ENCODE results near the gene EXT2. TPM values are rescaled to one million over a fixed set of nuclear protein-coding genes. Genes with fewer than 3 reads are reported as not detected.

Gene EXT2
- total RNA-seq, 1 experiment from 2014 or later: 42.9 TPM

GRCh38 chr11:44288133-44288526 lies 192.7 kb downstream of the EXT2 start:
- no peak overlapping the region for H3K18ac ChIP-seq (ENCODE audit: insufficient read length, low read depth, low read length)
- no peak overlapping the region for H3K23ac ChIP-seq (ENCODE audit: insufficient read length, low read depth, low read length)
- H3K4me3 Mint-ChIP-seq: no peak overlapping the region
- no peak overlapping the region for H2BK5ac ChIP-seq (ENCODE audit: insufficient read length, low read length)
- H2BK12ac ChIP-seq (ENCODE audit: insufficient read length, low read depth, low read length): no peak overlapping the region
- peaks cover 16% of the 10 kb centered on the region for H3K27me3 Mint-ChIP-seq (ENCODE audit: low read depth)
- H3K4me1 ChIP-seq (ENCODE audit: insufficient read depth, low read length): no peaks in the 10 kb centered on the region
- no peak overlapping the region for H2AFZ ChIP-seq (ENCODE audit: low read length)
- no peak overlapping the region for H3K27ac Mint-ChIP-seq
- H3K56ac ChIP-seq (ENCODE audit: insufficient read length, low read depth, low read length): no peak overlapping the region
- H2BK20ac ChIP-seq (ENCODE audit: low read depth, low read length, poor library complexity, severe bottlenecking): no peak overlapping the region
- no peak overlapping the region for H3T11ph ChIP-seq (ENCODE audit: low read length)
- no CpG with 5 or more reads among the region's 3 CpGs for WGBS (ENCODE audit: extremely low coverage, insufficient read length, low lambda C conversion rate)
- TF ChIP-seq, protein P1, sequence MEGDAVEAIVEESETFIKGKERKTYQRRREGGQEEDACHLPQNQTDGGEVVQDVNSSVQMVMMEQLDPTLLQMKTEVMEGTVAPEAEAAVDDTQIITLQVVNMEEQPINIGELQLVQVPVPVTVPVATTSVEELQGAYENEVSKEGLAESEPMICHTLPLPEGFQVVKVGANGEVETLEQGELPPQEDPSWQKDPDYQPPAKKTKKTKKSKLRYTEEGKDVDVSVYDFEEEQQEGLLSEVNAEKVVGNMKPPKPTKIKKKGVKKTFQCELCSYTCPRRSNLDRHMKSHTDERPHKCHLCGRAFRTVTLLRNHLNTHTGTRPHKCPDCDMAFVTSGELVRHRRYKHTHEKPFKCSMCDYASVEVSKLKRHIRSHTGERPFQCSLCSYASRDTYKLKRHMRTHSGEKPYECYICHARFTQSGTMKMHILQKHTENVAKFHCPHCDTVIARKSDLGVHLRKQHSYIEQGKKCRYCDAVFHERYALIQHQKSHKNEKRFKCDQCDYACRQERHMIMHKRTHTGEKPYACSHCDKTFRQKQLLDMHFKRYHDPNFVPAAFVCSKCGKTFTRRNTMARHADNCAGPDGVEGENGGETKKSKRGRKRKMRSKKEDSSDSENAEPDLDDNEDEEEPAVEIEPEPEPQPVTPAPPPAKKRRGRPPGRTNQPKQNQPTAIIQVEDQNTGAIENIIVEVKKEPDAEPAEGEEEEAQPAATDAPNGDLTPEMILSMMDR (conservative IDR thresholded peaks at IDR 0.05): no peak
- no peaks in the 10 kb centered on the region for H3K79me1 ChIP-seq (ENCODE audit: insufficient read depth, low read depth, low read length, poor library complexity, severe bottlenecking)
- no peak overlapping the region for H3K4me2 ChIP-seq (ENCODE audit: insufficient read depth, insufficient read length, low read length)
- H3K23me2 ChIP-seq (ENCODE audit: insufficient read length, low read depth, low read length, poor library complexity, severe bottlenecking): no peaks in the 10 kb centered on the region
- no peak for DNase-seq
- no peaks in the 10 kb centered on the region for H3K79me2 ChIP-seq (ENCODE audit: insufficient read depth, low read length)
- H3K4me1 Mint-ChIP-seq: peaks cover 6 to 19% of the 10 kb centered on the region in 2 experiments
- H3K27me3 ChIP-seq (ENCODE audit: insufficient read depth, low read length): no peaks in the 10 kb centered on the region
- H2BK15ac ChIP-seq (ENCODE audit: low read depth, low read length): no peak overlapping the region
- H3K4ac ChIP-seq (ENCODE audit: low read depth, low read length): no peak overlapping the region
- H2BK120ac ChIP-seq (ENCODE audit: low read depth, low read length, poor library complexity, severe bottlenecking): no peak overlapping the region
- no peak overlapping the region for H2AK5ac ChIP-seq (ENCODE audit: insufficient read length, low read length)
- no peak overlapping the region for H4K8ac ChIP-seq (replicated peaks; ENCODE audit: insufficient read length, low read depth, low read length)
- H3K14ac ChIP-seq (ENCODE audit: insufficient read depth, low read length): no peak overlapping the region
- H3K9me3 Mint-ChIP-seq: no peaks in the 10 kb centered on the region
- no peak overlapping the region for H3K27ac ChIP-seq (ENCODE audit: insufficient read length, low read depth, low read length)
- H3K36me3 Mint-ChIP-seq (ENCODE audit: insufficient read depth in 1 of 3, low read depth in 3 of 3): no peaks in the 10 kb centered on the region
- no peak overlapping the region for H3K9ac ChIP-seq (ENCODE audit: extremely low read depth, insufficient read length, low read length)
- no peak overlapping the region for H4K91ac ChIP-seq (ENCODE audit: insufficient read length, low read depth, low read length)
- H4K5ac ChIP-seq (ENCODE audit: insufficient read length, low read depth, low read length): no peak overlapping the region
- H3K9me3 ChIP-seq (ENCODE audit: control insufficient read depth, low read depth, low read length): no peaks in the 10 kb centered on the region
- H4K20me1 ChIP-seq (ENCODE audit: control insufficient read depth, insufficient read depth, insufficient read length): no peaks in the 10 kb centered on the region
